SW 1271 (cell line): ENCODE results near the gene UMPS.
"Not testable (repeated sequence)": the region's sequence is repeated elsewhere in the genome, so short reads cannot be mapped to it uniquely, and the experiment has no call there.

Experiments used
- DNase-seq, 2 experiments: peaks; one replicate each; lab custom pipeline; 2025; lab: John Stamatoyannopoulos, UW

UMPS gene

DNA sequence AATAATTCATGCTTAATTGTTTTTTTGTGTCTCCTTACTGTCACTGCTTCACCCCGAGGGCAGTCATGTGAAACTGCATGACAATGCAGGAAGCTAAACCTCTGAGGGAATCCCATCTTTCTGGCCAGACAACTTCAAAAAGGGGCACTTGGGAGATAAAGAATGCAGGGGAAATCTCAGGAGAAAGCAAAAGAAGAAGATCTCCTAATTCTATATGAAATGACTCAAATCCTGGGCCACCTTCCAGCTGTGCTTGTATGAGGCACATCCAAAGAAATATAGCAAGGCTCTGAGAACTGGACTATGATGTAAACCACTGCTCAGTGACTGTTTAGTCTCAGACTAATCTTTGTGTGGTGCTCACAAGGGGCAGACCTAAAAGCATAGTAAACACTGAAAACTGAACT, 22.6 kb upstream of the UMPS start:
- DNase-seq: no peak

DNA sequence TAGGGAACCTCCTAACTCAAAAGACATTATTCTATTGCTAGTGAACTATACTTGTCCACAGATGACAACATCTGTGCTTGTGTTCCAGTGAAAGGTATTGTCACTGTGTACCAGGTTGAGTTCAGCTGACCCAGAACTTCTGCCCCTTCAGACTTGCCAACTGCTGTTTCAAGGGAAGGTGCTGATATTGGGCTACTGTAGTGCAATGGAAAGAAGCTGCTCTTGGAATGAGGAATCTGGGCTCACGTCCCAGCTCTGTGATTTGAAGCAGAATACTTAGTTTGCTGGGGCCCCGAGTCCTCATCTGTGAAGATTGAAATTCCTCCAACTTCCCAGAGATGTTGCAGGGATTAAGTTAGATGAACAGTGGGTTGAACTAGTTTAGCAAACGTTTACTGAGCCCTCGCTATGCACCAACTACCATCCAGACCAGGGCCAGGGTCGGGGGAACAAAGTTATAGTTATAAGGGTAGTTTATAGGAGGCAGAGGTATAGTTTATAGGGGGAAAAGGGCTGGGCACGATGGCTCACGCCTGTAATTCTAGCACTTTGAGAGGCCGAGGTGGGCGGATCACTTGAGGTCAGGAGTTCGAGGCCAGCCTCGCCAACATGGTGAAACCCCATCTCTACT, 15.9 kb upstream of the UMPS start:
- no peak for DNase-seq

DNA sequence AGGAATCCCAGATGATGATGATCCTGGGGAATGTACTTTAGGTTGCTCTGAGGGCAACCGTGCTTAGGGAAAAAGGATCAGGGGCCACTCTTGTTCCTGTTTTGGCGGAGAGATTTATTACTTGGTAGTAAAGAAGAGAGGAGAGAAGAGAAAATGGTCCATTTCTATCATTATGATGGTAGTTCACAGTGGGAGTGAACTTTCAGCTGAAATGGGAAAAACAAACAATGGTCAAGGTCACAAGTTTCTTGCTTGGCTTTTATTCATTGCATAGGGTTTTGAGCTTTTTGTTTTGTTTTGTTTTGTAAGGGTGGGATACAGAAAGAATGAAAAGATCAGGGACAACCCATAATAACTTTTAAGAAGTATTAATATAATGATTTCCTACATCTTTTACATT, 7.7 kb upstream of the UMPS start:
- no peak for DNase-seq

DNA sequence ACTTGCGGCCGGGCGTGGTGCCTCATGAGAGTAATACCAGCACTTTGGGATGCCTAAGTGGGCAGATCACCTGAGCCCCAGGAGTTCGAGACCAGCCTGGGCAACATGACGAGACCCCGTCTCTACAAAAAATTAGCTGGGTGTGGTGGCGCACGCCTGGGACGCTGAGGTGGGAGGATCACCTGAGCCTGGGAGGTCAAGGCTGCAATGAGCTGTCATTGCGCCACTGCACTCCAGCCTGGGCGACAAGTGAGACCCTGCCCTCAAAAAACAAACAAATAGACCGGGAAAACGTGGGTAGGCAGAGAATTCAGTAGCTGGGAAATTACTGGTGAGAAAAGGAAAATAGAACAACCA, 667 bp downstream of the UMPS start:
- DNase-seq: no peak

DNA sequence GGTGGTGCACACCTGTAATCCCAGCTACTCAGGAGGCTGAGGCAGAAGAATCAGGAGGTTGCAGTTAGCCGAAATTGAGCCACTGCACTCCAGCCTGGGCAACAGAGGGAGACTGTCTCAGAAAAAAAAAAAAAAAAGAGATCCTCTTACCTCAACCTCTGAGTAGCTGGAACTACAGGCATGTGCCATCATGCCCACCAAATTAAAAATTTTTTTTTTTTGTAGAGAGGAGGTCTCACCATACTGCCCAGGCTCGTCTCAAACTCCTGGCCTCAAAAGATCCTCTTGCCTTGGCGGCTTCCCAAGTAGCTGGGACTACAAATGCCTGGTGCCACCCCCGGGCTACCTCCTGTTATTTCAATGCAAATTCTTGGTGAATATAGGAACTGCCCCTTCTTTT, 1.5 kb downstream of the UMPS start:
- DNase-seq: no peak

DNA sequence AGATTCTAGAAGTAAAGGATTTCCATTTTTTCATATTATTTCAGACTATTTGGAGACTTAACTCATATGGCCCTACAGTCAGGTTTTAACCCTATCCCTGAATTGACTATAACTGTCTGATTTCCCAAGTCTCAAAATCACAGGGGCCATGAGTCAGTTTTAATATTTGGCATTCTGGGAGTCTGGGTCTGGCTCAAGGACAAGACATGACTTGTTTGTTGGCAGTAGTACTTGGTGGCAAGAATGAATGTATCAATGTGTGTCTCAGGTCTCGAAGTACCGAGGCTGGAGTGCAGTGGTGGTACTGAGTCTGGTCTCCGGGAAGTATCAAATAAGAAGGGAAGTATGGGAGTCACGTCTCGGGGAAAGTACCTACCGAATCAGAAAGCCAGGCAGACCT, 10.8 kb downstream of the UMPS start:
- DNase-seq: no peak

DNA sequence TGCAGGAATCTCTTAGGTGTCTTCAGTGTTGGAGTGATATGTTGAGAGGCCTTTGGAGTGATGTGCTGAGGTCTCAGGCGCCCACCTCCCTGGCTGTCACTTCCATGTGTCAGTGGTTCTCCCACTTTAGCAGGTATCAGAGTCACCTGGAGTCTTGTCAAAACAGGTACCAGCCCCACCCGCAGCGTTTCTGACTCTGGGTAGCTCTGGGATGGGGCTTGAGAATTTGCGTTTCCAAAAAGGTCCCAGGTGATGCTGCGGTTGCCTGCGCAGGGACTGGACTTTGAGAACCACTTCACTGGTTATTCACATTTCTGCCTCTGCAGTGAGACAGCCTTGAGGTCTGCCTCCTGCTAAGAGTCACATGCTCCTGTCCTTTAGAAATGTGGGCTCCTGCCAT, 15.5 kb downstream of the UMPS start:
- no peak for DNase-seq

DNA sequence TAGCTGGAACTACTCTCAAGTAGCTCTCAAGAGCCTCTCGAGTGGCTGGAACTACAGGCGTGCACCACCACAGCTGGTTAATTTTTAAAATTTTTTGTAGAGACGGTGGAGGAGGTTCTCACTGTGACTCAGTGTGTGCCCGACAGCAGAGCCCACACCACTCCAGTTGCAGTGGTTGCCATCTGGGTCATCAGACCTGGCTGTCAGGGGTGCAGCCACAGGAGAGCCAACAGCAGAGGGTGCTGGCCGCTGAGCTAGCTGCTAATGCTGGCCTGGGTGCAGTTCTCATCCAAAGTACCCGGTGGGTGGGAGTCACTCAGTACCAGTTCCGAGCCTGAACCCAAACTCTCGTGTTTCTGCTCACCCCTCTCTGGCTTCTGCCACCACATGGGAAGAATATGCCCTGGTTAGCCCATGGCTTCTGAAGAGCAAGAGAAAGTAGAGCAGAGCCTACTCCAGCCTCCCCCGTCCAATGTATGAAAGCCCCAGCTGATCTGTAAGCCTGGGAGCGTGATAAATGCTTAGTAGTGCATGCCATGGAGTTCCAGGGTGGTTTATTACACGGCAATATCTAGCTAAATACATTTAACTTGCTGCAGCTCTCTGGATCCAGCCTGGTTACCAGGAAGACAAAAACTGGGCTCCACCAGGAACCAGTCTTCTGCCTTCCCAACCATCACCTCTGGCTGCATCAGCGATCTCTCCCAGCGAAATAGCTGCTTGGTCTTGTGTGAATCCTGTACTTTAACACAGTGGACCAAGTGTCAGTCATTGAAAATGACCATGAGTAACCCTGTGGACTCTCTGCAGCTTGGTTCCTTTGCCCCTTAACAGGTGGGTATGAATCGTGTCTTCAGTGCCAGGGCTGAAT, 17.1 kb downstream of the UMPS start:
- DNase-seq: no peak

DNA sequence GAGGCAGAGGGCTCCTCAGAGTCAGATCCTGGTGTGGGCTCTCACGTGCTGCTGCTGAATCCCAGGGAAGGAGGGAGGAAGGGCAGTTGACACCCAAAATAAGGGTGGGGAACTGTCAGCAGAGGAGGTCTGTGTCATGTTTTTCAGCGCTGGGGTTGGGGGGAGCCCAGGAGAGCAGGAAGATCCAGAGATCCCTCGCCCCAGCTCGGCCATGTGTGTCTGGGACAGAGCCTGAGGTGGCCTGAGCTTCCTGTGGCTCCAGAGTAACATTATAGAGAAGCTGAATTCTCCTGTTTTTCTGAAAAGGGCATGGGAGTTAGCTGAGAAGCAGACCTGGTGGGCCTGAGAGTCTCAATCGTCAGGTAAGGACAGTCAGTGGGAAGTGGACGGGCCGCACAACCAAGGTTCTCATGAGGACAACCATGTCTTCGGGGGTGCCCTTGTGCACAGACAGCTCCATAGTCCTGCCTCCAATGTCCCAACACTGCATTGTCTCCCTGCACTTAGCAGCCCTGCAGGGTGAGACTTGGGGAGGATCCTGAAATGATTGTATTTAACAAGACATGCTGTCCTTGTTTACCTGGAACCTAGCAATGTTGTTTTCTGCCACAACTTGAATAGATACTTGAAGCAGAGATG, 18.4 kb downstream of the UMPS start:
- DNase-seq: no peak

DNA sequence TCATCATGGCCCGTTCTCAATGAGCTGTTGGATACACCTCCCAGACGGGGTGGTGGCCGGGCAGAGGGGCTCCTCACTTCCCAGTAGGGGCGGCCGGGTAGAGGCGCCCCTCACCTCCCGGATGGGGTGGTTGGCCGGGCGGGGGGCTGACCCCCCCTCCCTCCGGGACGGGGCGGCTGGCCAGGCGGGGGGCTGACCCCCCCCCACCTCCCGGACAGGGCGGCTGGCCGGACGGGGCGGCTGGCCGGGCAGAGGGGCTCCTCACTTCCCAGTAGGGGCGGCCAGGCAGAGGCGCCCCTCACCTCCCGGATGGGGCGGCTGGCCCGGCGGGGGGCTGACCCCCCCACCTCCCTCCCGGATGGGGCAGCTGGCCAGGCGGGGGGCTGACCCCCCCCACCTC, 19.6 kb downstream of the UMPS start:
- not testable (repeated sequence) for DNase-seq

DNA sequence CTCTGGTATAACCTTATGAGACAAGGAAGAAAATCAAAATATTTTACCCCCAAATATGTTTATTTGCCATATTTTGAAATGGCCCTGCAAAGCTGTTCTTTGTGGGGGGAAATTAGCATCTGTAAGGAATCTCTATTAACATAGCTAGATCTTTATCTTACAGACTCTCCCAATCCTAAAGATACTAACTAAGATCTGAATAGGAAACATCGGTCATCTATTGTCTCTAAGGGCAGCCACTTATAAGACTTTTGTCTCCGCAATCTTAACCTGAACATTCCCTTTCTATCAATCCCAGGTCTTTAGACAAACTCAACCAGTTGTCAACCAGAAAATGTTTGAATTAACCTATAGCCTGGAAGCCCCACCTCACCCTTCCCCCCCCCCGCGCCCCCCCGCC, 21.2 kb downstream of the UMPS start:
- DNase-seq: no peak

DNA sequence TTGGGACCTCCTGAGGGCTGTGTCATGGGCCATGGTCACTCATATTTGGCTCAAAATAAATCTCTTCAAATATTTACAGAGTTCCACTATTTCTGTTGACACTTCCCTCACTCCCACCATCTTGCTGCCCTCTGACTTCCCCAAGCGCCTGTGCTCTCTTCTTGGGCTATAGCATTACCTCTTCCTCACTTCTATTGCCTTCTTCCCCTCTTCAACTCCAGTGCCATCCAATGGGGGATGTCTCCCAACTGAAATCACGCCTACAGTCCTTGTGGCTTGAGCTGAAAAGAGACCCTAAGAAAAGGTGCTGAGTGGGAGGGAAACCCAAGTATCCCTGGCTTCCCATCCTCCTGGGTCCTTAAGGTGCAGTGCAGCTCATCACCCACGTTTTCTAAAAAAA, 21.8 kb downstream of the UMPS start:
- DNase-seq: no peak

DNA sequence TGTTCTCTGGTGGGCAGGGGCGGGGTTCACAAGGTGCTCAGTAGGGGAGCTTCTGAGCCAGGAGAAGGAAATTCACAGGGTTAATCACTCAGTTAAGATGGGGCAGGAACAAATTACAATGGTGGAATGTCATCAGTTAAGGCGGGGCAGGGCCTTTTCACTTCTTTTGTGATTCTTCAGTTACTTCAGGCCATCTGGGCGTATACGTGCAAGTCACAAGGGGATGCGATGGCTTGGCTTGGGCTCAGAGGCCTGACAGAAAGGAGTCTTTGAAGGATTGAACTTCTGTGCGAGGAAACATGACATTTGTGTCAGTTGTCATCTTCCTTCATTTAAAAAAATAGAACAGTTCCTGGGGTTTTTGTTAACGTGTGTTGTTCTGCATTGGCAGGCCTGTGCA, 27.7 kb downstream of the UMPS start:
- DNase-seq: not testable (repeated sequence)

DNA sequence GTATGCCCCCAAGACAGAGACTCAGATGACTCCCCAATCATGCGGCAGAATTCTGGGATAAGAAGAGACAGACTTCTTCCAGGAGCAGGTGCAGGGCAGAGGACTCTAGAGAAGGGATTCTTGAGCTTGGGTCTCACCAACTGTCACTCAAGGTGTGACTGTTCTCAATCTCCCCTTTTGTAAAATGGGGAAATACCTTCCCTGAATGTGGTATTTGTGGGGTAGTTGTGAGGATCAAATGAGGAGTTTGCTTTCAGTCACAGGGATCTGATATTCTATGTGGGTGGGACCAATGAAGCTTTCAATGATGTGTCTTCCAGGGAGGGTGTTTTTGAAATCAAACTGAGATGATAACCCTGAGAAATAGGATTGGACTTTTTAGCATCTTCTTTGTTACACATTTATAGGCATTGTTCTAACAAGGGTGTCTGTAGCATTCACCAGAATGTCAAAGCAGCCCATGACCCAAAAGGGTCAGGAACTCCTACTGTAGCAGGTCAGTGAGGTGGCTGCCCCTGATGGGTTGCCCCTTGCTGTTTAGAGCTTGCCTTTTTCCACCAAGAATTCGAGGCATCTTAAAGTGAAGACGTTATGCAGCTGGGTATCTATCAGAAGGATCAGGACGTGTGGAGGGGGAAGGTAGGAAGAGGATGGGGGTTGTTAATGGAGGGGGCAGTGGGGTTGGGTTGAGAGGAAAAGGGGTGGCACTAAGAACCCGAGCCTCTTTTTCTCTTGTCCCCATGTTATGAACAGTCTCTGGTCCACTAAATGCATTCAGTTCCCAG, 28.8 kb downstream of the UMPS start:
- DNase-seq: no peak

DNA sequence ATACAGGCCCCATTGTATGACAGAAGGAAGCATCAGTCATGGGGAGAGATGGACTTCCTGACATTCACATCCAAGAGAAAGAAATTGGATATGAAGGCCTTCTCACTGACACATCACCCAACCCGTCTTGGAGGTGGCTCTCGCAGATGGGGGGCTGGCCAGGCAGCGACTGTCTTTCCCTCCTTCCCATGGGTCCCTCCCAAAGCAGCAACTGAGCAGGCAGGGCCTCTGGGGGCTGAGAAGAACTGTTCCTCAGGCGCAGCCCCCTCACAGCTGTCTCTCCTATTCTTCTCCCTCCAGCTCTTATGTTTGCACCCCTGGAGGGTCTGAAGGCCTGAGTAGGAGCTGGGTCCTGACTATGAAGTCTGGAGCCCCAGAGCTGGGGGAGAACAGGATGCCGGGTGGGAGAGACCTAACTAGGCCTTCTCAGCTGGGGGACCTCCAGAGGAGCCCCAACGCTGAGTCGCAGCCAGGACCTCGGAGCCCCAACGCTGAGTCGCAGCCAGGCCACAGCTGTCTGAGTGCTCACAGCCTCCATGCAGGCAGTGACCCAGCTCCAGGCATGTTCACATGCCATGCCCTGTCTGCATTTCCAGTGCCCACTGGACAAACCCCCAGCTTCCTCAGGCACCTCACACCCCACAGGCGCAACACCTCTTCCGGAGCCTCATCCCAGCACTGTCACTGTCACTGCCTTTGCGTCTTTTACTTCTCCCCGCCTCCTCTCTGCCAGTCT, 29.6 kb downstream of the UMPS start:
- DNase-seq: no peak

DNA sequence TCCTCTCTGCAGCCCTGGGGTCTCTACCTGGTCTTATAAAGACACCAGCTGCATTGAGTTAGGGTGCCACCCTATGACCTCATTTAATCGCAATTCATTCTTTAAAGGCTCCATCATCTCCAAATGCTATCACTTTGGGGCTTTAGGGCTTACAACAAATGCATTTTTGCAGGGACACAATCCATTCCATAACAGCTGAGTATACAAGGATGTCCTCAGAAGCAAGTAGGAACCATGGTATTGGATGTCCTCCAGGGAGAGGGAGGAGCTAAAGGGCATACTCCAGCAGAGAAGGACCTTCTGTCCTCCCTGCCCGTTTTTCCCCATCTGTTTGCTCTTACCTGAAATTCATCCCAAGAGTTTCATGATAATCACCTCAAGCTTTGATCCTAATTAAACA, 30.3 kb downstream of the UMPS start:
- DNase-seq: no peak

DNA sequence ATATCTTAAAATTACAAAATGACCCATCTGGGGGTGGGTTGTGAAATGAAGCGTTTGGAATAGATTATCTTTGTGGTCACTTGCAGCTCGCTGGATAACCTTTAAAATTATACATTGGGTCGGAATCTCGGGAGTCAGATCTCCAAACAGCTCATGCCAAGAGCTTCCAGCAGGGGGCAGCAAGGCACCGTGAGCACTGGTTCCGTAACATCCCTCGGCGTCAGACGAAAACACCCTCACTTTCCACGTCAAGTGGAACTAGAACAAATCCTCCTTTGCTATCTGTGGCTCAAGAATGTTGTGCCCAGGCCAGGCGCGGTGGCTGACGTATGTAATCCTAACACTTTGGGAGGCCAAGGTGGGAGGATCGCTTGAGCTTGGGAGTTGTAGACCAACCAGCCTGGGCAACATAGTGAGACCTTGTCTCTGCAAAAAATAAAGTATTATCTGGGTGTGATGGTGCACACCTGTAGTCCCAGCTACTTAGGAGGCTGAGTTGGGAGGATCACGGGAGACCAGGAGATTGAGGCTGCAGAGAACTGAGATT, 31.1 kb downstream of the UMPS start:
- peak; percentile 55 to 70 for DNase-seq

DNA sequence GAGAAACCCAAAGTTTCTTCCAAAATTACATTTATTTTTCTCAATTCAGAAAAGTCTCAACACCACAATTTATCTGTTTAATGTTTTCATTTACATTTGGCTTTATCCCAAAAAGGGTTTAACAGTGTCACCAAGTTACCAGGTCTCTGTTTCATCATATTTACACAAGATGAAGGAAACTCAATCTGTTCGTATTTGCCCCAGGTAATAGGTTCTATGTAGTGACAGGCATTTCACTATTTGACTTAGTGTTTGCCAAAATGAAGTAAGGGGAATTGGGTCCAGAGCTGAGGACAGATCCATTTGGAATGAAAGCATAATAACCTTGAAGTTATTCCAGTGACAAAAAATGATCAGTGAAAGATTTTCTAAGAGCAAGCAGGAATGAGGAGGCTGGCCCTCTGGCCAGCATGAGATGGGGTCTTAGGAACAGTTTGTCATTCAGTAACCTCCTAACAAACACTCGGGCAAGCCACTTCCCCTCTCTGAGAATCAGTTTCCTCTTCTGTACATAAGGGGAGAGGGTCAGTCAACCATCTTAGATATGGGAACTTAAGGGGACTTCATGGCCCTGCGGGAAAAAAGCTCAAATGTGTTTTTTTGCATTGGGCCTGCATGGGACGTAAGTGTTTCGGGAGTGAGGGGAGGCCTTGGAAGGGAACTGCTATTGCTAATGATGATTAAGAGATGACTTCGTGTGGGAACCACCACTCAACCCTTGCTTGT, 31.8 kb downstream of the UMPS start:
- no peak for DNase-seq

DNA sequence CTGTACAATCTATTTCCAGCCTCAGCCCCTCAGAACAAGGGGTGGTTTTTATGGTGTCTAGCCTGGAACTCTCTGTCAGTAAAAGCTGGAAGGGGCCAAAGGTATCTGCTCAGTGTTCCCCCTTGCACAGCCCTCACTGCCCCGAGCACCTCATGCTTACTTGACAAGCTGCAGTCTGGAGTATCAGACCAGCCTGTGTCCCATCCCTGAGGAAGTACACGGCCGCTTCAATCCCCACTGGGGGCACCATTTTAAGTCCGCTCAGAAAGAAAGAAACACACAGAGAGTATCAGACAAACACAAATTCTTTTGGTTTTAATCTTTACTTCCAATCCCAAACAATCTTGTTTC, 32.4 kb downstream of the UMPS start:
- DNase-seq: no peak

DNA sequence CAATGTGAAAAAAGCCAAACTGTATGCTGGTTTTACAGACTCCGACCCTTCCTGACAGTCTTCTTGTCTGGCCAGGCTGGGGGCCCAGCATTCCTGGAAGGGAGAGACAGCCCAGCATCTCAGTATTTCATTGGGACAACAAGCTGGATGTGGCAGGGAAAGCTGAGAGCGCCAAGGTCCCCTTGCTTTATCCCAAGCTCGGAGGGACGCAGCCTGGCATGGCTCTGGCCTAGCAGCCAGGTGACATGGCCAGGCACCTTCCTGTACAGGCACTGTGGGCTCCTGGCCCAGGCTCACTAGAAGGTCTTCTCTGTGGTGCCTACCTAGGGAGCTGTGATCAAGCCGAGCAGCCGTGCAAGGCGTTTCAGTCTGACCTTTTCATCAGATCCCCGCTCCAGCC, 33.0 kb downstream of the UMPS start:
- DNase-seq: no peak
